Stimulated activated CD8-positive, alpha-beta memory T cell treated with anti-CD3 and anti-CD28 coated beads, Interleukin-4, amount 100 ng/mL, for 24 hours (primary cell): Measurements from ENCODE around the gene IL6.
"Not testable (repeated sequence)": the region's sequence is repeated elsewhere in the genome, so short reads cannot be mapped to it uniquely, and the experiment has no call there.

Experiments used
- DNase-seq: peaks from one replicate; pipeline ENCODE4 v3.0.0-alpha.2; 2020; ENCODE audit warnings: low read depth

The IL6 gene

GRCh38 chr7:22728401-22729029, 1.5 kb downstream of the IL6 start:
- no peak for DNase-seq

GRCh38 chr7:22729180-22729825, 2.3 kb downstream of the IL6 start:
- DNase-seq = no peak

GRCh38 chr7:22730066-22730710, 3.2 kb downstream of the IL6 start:
- no peak for DNase-seq

- no peak for DNase-seq
These were observed 4.1 kb downstream of the IL6 start for GRCh38 chr7:22730921-22731654.

- DNase-seq = no peak
These were observed 4.8 kb downstream of the IL6 start for GRCh38 chr7:22731766-22732165.

GRCh38 chr7:22732556-22733126, 5.6 kb downstream of the IL6 start:
- DNase-seq = no peak

- DNase-seq = no peak
These were observed 6.8 kb downstream of the IL6 start for GRCh38 chr7:22733761-22734160.

- DNase-seq = no peak
These were observed 16.0 kb downstream of the IL6 start for GRCh38 chr7:22743014-22743413.

- no peak for DNase-seq
These were observed 24.3 kb downstream of the IL6 start for GRCh38 chr7:22751341-22751740.

GRCh38 chr7:22757338-22757994, 30.5 kb downstream of the IL6 start:
- no peak for DNase-seq

GRCh38 chr7:22758576-22758975, 31.6 kb downstream of the IL6 start:
- no peak for DNase-seq

GRCh38 chr7:22759721-22760120, 32.7 kb downstream of the IL6 start:
- DNase-seq = no peak

GRCh38 chr7:22762866-22763265, 35.9 kb downstream of the IL6 start:
- DNase-seq = no peak

GRCh38 chr7:22765609-22766008, 38.6 kb downstream of the IL6 start:
- DNase-seq = no peak

GRCh38 chr7:22771194-22771871, 44.3 kb downstream of the IL6 start:
- DNase-seq = no peak

- DNase-seq = no peak
These were observed 44.9 kb downstream of the IL6 start for GRCh38 chr7:22771872-22772228.

- no peak for DNase-seq
These were observed 45.9 kb downstream of the IL6 start for GRCh38 chr7:22772885-22773284.

- no peak for DNase-seq
These were observed 50.0 kb downstream of the IL6 start for GRCh38 chr7:22776964-22777363.

GRCh38 chr7:22779730-22780323, 52.8 kb downstream of the IL6 start:
- DNase-seq = not testable (repeated sequence)

- DNase-seq = no peak
These were observed 54.3 kb downstream of the IL6 start for GRCh38 chr7:22781230-22781711.
